Esophagus squamous epithelium (tissue), 5 donors: ENCODE data around the gene PCSK6. TPM values are rescaled to one million over a fixed set of nuclear protein-coding genes. Genes with fewer than 3 reads are reported as not detected.

Experiments
- DNase-seq: peaks from one replicate; lab custom pipeline; 2025; lab: John Stamatoyannopoulos, UW
- H3K27ac ChIP-seq, 4 donors: fragments of 200-600 bp; sonication (generic); one replicate each; pipeline ENCODE4 v1.5.1; 2016 to 2019; ENCODE audit warnings: mild to moderate bottlenecking in 1 of 4
- H3K27me3 ChIP-seq, 4 donors: fragments of 200-600 bp; sonication (generic); 1 replicate in 3 of 4; 2 replicates in 1 of 4; pipeline versions ENCODE4 v1.5.1 to v1.6.0; 2017 to 2021; ENCODE audit warnings: antibody characterized with exemption in 1 of 4
- H3K36me3 ChIP-seq, 3 donors: fragments of 200-600 bp; sonication (generic); one replicate each; pipeline ENCODE4 v1.5.1; 2016 to 2019
- H3K4me1 ChIP-seq, 3 donors: fragments of 200-600 bp; sonication (generic); one replicate each; pipeline ENCODE4 v1.5.1; 2017 to 2019
- H3K4me3 ChIP-seq, 4 donors: fragments of 200-600 bp; sonication (generic); 1 replicate in 3 of 4; 2 replicates in 1 of 4; pipeline ENCODE4 v1.5.1; 2016 to 2019; ENCODE audit warnings: mild to moderate bottlenecking in 2 of 4, moderate library complexity in 1 of 4
- H3K9me3 ChIP-seq, 3 donors: fragments of 200-600 bp; sonication (generic); one replicate each; pipeline ENCODE4 v1.5.1; 2016 to 2019
- CTCF ChIP-seq, 6 experiments: fragments of 450-650 bp in 4 of 6; fragments of 200-600 bp in 2 of 6; sonication (generic) in 2 of 6; IDR thresholded peaks; one replicate each; pipeline ENCODE4 v1.5.1; 2016 to 2019; ENCODE audit warnings: antibody characterized with exemption in 6 of 6, mild to moderate bottlenecking in 4 of 6, moderate library complexity in 4 of 6
- POLR2A ChIP-seq, 4 donors: fragments of 450-650 bp; IDR thresholded peaks; one replicate each; pipeline ENCODE4 v1.6.1; 2017; ENCODE audit warnings: antibody characterized with exemption in 4 of 4, mild to moderate bottlenecking in 4 of 4, moderate library complexity in 3 of 4
- WGBS, 2 donors: methylation state at CpG; one replicate each; pipeline ENCODE4 v1.1.5; 2018; 5-methylcytosine and 5-hydroxymethylcytosine counted together
- intact Hi-C: fragments of 100-400 bp; cut with DNase I; formaldehyde crosslinking; loops from one replicate; pipeline ENCODE4 v1.15.0; 2022
- total RNA-seq, 4 donors: library from RNA; depleted of rRNA; stranded (reverse); fragments of >200 nt; gene quantifications; one replicate each; pipeline ENCODE4 v1.1.0, GENCODE V29; 2016
- donor health status: DM: yes; HTN: yes; CAD: no.

The PCSK6 gene
- total RNA-seq, 4 donors from 2014 or later, result 5.1 to 13.8 (median 9.2) TPM

- WGBS, 2 donors, result 70 to 83% methylated on average over 3 to 7 of the region's 8 CpGs
- Histone ChIP-seq H3K4me1 (peaks cover 0 to 3% (median 0%) of the 10 kb centered on the region in 3 donors), H3K9me3 (no peaks in the 10 kb centered on the region), H3K4me3 (no peak overlapping the region), H3K27ac (no peak overlapping the region), H3K27me3 (peaks cover 0 to 36% (median 0%) of the 10 kb centered on the region in 4 donors), H3K36me3 (no peaks in the 10 kb centered on the region)
- intact Hi-C loops, result loop anchor here (5.0 to 10.0 kb wide), 2 partner anchors 189 to 331 kb away; no protein-coding TSS in a partner anchor
- TF ChIP-seq CTCF (IDR thresholded peaks at IDR 0.05) (no peak), POLR2A (IDR thresholded peaks at IDR 0.05) (no peak)
- no peak for DNase-seq
Measured at GRCh38 chr15:101305820-101306255, 183.7 kb downstream of the PCSK6 start.

- no peak overlapping the region for H3K27ac ChIP-seq
- no peak for DNase-seq
- no peaks in the 10 kb centered on the region for H3K4me1 ChIP-seq
- WGBS, 2 donors, result 68 to 90% methylated on average over 2 to 4 of the region's 4 CpGs
- H3K27me3 ChIP-seq, result peaks cover 0 to 15% (median 0%) of the 10 kb centered on the region in 4 donors
- no peaks in the 10 kb centered on the region for H3K36me3 ChIP-seq
- TF ChIP-seq POLR2A (IDR thresholded peaks at IDR 0.05) (no peak), CTCF (IDR thresholded peaks at IDR 0.05) (no peak)
- intact Hi-C loops, result loop anchor here (10.0 kb wide), 1 partner anchor 191 kb away; no protein-coding TSS in a partner anchor
- H3K4me3 ChIP-seq, result no peak overlapping the region
- H3K9me3 ChIP-seq, result no peaks in the 10 kb centered on the region
Measured at GRCh38 chr15:101303408-101303807, 186.1 kb downstream of the PCSK6 start.

- no peak overlapping the region for H3K4me3 ChIP-seq
- no peak for DNase-seq
- H3K4me1 ChIP-seq, result peaks cover 6 to 39% (median 25%) of the 10 kb centered on the region in 3 donors
- WGBS, 2 donors, result 58 to 71% methylated on average over 7 to 8 of the region's 9 CpGs
- H3K27ac ChIP-seq, result no peak overlapping the region
- H3K27me3 ChIP-seq, result no peaks in the 10 kb centered on the region
- no peaks in the 10 kb centered on the region for H3K9me3 ChIP-seq
- TF ChIP-seq POLR2A (IDR thresholded peaks at IDR 0.05) (no peak), CTCF (IDR thresholded peaks at IDR 0.05) (no peak)
- peaks cover 0 to 5% (median 0%) of the 10 kb centered on the region in 3 donors for H3K36me3 ChIP-seq
- intact Hi-C loops, result loop anchor here (5.0 kb wide), 1 partner anchor 351 kb away; no protein-coding TSS in a partner anchor
Measured at GRCh38 chr15:101296418-101297405, 192.8 kb downstream of the PCSK6 start.

- Histone ChIP-seq H3K27me3 (no peaks in the 10 kb centered on the region), H3K36me3 (peaks cover 0 to 14% (median 0%) of the 10 kb centered on the region in 3 donors), H3K9me3 (no peaks in the 10 kb centered on the region), H3K4me1 (peaks cover 6 to 47% (median 25%) of the 10 kb centered on the region in 3 donors), H3K4me3 (peak overlapping the region; percentile 73 to 94 (median 82)), H3K27ac (peak overlapping the region; percentile 91 to 99 (median 94))
- intact Hi-C loops, result loop anchor here (5.0 kb wide), 1 partner anchor 352 kb away; no protein-coding TSS in a partner anchor
- TF ChIP-seq CTCF (IDR thresholded peaks at IDR 0.05), result no peak
- TF ChIP-seq POLR2A (IDR thresholded peaks at IDR 0.05), result no peak
- WGBS, 2 donors, result 4% methylated on average over 7 to 9 of the region's 20 CpGs
- DNase-seq, result no peak
Measured at GRCh38 chr15:101295607-101296161, 193.8 kb downstream of the PCSK6 start.
